Measurements from ENCODE around the gene FAM90A26.
"Not testable (repeated sequence)": the region's sequence is repeated elsewhere in the genome, so short reads cannot be mapped to it uniquely, and the experiment has no call there.

The FAM90A26 gene

GRCh38 chr4:9143421-9144080, 26.7 kb upstream of the FAM90A26 start:
- Histone ChIP-seq H3K4me1 (ENCODE audit: control insufficient read depth, insufficient read depth, low read length, poor library complexity, severe bottlenecking) (no peaks in the 10 kb centered on the region), H3K9me3 (ENCODE audit: control insufficient read depth, low read length) (no peaks in the 10 kb centered on the region), H3K36me3 (ENCODE audit: control insufficient read depth, insufficient read depth, low read length) (no peaks in the 10 kb centered on the region), H3K4me3 (ENCODE audit: extremely low read depth, insufficient read depth, low read length, poor library complexity, severe bottlenecking) (no peak overlapping the region), H3K27ac (ENCODE audit: low read depth, low read length, severe bottlenecking) (no peak overlapping the region)
- 91 to 92% methylated on average over 22 to 24 of the region's 27 CpGs for WGBS, 2 experiments (ENCODE audit: insufficient coverage in 2 of 2)

GRCh38 chr4:9146967-9147366, 23.2 kb upstream of the FAM90A26 start:
- no peaks in the 10 kb centered on the region for H3K36me3 ChIP-seq (ENCODE audit: control insufficient read depth, insufficient read depth, low read length)
- 96 to 97% methylated on average over 3 to 4 of the region's 9 CpGs for WGBS, 2 experiments (ENCODE audit: insufficient coverage in 2 of 2)
- no peak overlapping the region for H3K4me3 ChIP-seq (ENCODE audit: extremely low read depth, insufficient read depth, low read length, poor library complexity, severe bottlenecking)
- H3K27ac ChIP-seq (ENCODE audit: low read depth, low read length, severe bottlenecking) = no peak overlapping the region
- no peaks in the 10 kb centered on the region for H3K9me3 ChIP-seq (ENCODE audit: control insufficient read depth, low read length)
- no peaks in the 10 kb centered on the region for H3K4me1 ChIP-seq (ENCODE audit: control insufficient read depth, insufficient read depth, low read length, poor library complexity, severe bottlenecking)

GRCh38 chr4:9147368-9147767, 22.8 kb upstream of the FAM90A26 start:
- H3K27ac ChIP-seq (ENCODE audit: low read depth, low read length, severe bottlenecking); H3K4me3 ChIP-seq (ENCODE audit: extremely low read depth, insufficient read depth, low read length, poor library complexity, severe bottlenecking): not testable (repeated sequence)
- WGBS, 2 experiments (ENCODE audit: insufficient coverage in 2 of 2) = 78% methylated on average over 1 of the region's 4 CpGs; no CpG with 5 or more reads in 1 of the 2 experiments

GRCh38 chr4:9148611-9149409, 21.4 kb upstream of the FAM90A26 start:
- H3K36me3 ChIP-seq (ENCODE audit: control insufficient read depth, insufficient read depth, low read length); H3K27ac ChIP-seq (ENCODE audit: low read depth, low read length, severe bottlenecking); H3K4me3 ChIP-seq (ENCODE audit: extremely low read depth, insufficient read depth, low read length, poor library complexity, severe bottlenecking); H3K4me1 ChIP-seq (ENCODE audit: control insufficient read depth, insufficient read depth, low read length, poor library complexity, severe bottlenecking); H3K9me3 ChIP-seq (ENCODE audit: control insufficient read depth, low read length): not testable (repeated sequence)
- 88 to 100% methylated on average over 1 to 4 of the region's 7 CpGs for WGBS, 2 experiments (ENCODE audit: insufficient coverage in 2 of 2)

More at GRCh38 chr4:9147368-9147767, 22.8 kb upstream of the FAM90A26 start:
- not testable (repeated sequence) for H3K36me3 ChIP-seq (ENCODE audit: control insufficient read depth, insufficient read depth, low read length); H3K9me3 ChIP-seq (ENCODE audit: control insufficient read depth, low read length); H3K4me1 ChIP-seq (ENCODE audit: control insufficient read depth, insufficient read depth, low read length, poor library complexity, severe bottlenecking)

GRCh38 chr4:9151809-9152179, 18.4 kb upstream of the FAM90A26 start:
- not testable (repeated sequence) for H3K36me3 ChIP-seq (ENCODE audit: control insufficient read depth, insufficient read depth, low read length); H3K9me3 ChIP-seq (ENCODE audit: control insufficient read depth, low read length); H3K4me1 ChIP-seq (ENCODE audit: control insufficient read depth, insufficient read depth, low read length, poor library complexity, severe bottlenecking)
- WGBS, 2 experiments (ENCODE audit: insufficient coverage in 2 of 2) = 0 to 4% methylated on average over 5 to 7 of the region's 12 CpGs
- peak overlapping the region; percentile 86 for H3K27ac ChIP-seq (ENCODE audit: low read depth, low read length, severe bottlenecking)
- H3K4me3 ChIP-seq (ENCODE audit: extremely low read depth, insufficient read depth, low read length, poor library complexity, severe bottlenecking) = peak overlapping the region; percentile 50

GRCh38 chr4:9152180-9153007, 17.8 kb upstream of the FAM90A26 start:
- not testable (repeated sequence) for H3K36me3 ChIP-seq (ENCODE audit: control insufficient read depth, insufficient read depth, low read length); H3K4me1 ChIP-seq (ENCODE audit: control insufficient read depth, insufficient read depth, low read length, poor library complexity, severe bottlenecking); H3K9me3 ChIP-seq (ENCODE audit: control insufficient read depth, low read length)
- Histone ChIP-seq H3K4me3 (ENCODE audit: extremely low read depth, insufficient read depth, low read length, poor library complexity, severe bottlenecking) (peak overlapping the region; percentile 53), H3K27ac (ENCODE audit: low read depth, low read length, severe bottlenecking) (peak overlapping the region; percentile 86)
- WGBS, 2 experiments (ENCODE audit: insufficient coverage in 2 of 2) = 1 to 4% methylated on average over 17 to 41 of the region's 63 CpGs

GRCh38 chr4:9153008-9153570, 17.1 kb upstream of the FAM90A26 start:
- Histone ChIP-seq H3K4me3 (ENCODE audit: extremely low read depth, insufficient read depth, low read length, poor library complexity, severe bottlenecking) (peak overlapping the region; percentile 53), H3K27ac (ENCODE audit: low read depth, low read length, severe bottlenecking) (peak overlapping the region; percentile 81)
- not testable (repeated sequence) for H3K36me3 ChIP-seq (ENCODE audit: control insufficient read depth, insufficient read depth, low read length); H3K9me3 ChIP-seq (ENCODE audit: control insufficient read depth, low read length); H3K4me1 ChIP-seq (ENCODE audit: control insufficient read depth, insufficient read depth, low read length, poor library complexity, severe bottlenecking)
- 8 to 9% methylated on average over 20 to 22 of the region's 53 CpGs for WGBS, 2 experiments (ENCODE audit: insufficient coverage in 2 of 2)

GRCh38 chr4:9153571-9154157, 16.5 kb upstream of the FAM90A26 start:
- Histone ChIP-seq H3K27ac (ENCODE audit: low read depth, low read length, severe bottlenecking) (peak overlapping the region; percentile 81), H3K4me3 (ENCODE audit: extremely low read depth, insufficient read depth, low read length, poor library complexity, severe bottlenecking) (peak overlapping the region; percentile 53)
- WGBS, 2 experiments (ENCODE audit: insufficient coverage in 2 of 2) = 1 to 8% methylated on average over 17 to 20 of the region's 27 CpGs
- not testable (repeated sequence) for H3K4me1 ChIP-seq (ENCODE audit: control insufficient read depth, insufficient read depth, low read length, poor library complexity, severe bottlenecking); H3K9me3 ChIP-seq (ENCODE audit: control insufficient read depth, low read length); H3K36me3 ChIP-seq (ENCODE audit: control insufficient read depth, insufficient read depth, low read length)

- 67 to 83% methylated on average over 4 to 8 of the region's 12 CpGs for WGBS, 2 experiments (ENCODE audit: insufficient coverage in 2 of 2)
- not testable (repeated sequence) for H3K9me3 ChIP-seq (ENCODE audit: control insufficient read depth, low read length); H3K27ac ChIP-seq (ENCODE audit: low read depth, low read length, severe bottlenecking); H3K4me3 ChIP-seq (ENCODE audit: extremely low read depth, insufficient read depth, low read length, poor library complexity, severe bottlenecking); H3K4me1 ChIP-seq (ENCODE audit: control insufficient read depth, insufficient read depth, low read length, poor library complexity, severe bottlenecking); H3K36me3 ChIP-seq (ENCODE audit: control insufficient read depth, insufficient read depth, low read length)
Observed at GRCh38 chr4:9155101-9155886, 14.9 kb upstream of the FAM90A26 start.

GRCh38 chr4:9158392-9158791, 11.8 kb upstream of the FAM90A26 start:
- not testable (repeated sequence) for H3K4me3 ChIP-seq (ENCODE audit: extremely low read depth, insufficient read depth, low read length, poor library complexity, severe bottlenecking); H3K4me1 ChIP-seq (ENCODE audit: control insufficient read depth, insufficient read depth, low read length, poor library complexity, severe bottlenecking); H3K27ac ChIP-seq (ENCODE audit: low read depth, low read length, severe bottlenecking); H3K9me3 ChIP-seq (ENCODE audit: control insufficient read depth, low read length); H3K36me3 ChIP-seq (ENCODE audit: control insufficient read depth, insufficient read depth, low read length)
- no CpG with 5 or more reads among the region's 6 CpGs for WGBS, 2 experiments (ENCODE audit: insufficient coverage in 2 of 2)
